IMR-90 (cell line): ENCODE measurements around the gene THAP5. TPM values are rescaled to one million over a fixed set of nuclear protein-coding genes. Genes with fewer than 3 reads are reported as not detected.

Experiments
- ATAC-seq: fragments of 200-7000 bp; cut with Tn5 transposase; 2 replicates; pipeline ENCODE4 v1.9.1; 2020; ENCODE audit warnings: low read depth, mild to moderate bottlenecking, moderate library complexity
- BruUV-seq: library from RNA; stranded (reverse); fragments of 400-500 nt; replicated peaks from 2 replicates; lab custom pipeline; 2021; lab: Mats Ljungman, UMichigan
- CTCF ChIA-PET: fragments of 300-600 bp; formaldehyde crosslinking; extraction: SDS; loops from one replicate; lab custom pipeline; 2021; ENCODE audit warnings: antibody characterized with exemption; lab: Yijun Ruan, JAX
- POLR2A ChIA-PET: fragments of 300-600 bp; sonication (Branson Sonifier 250); formaldehyde crosslinking; loops from one replicate; lab custom pipeline; 2022; ENCODE audit warnings: antibody characterized with exemption; ENCODE audit not compliant: unreplicated experiment; lab: Charles Lee
- DNase-seq: peaks from one replicate; pipeline ENCODE4 v3.0.0; 2013
- H2AFZ ChIP-seq: replicated peaks from 2 replicates; pipeline ENCODE3; 2013; ENCODE audit warnings: low read length, mild to moderate bottlenecking; ENCODE audit not compliant: poor library complexity
- H2AK5ac ChIP-seq: 2 replicates; pipeline ENCODE4 v1.6.1; 2013; ENCODE audit warnings: low read depth, low read length, inconsistent platforms
- H2AK9ac ChIP-seq: replicated peaks from 2 replicates; pipeline ENCODE3; 2013; ENCODE audit warnings: mild to moderate bottlenecking, low read depth, low read length, moderate library complexity; ENCODE audit not compliant: poor library complexity
- H2BK120ac ChIP-seq: 2 replicates; pipeline ENCODE4 v1.6.1; 2013; ENCODE audit warnings: low read depth, low read length, inconsistent platforms
- H2BK15ac ChIP-seq: 3 replicates; pipeline ENCODE4 v1.6.1; 2013; ENCODE audit warnings: low read depth, low read length, inconsistent platforms
- H2BK20ac ChIP-seq: 2 replicates; pipeline ENCODE4 v1.6.1; 2013; ENCODE audit warnings: low read depth, mild to moderate bottlenecking, inconsistent platforms, low read length, moderate library complexity
- H2BK5ac ChIP-seq: 2 replicates; pipeline ENCODE4 v1.6.1; 2013; ENCODE audit warnings: mild to moderate bottlenecking, low read depth, low read length, inconsistent platforms; ENCODE audit not compliant: poor library complexity, severe bottlenecking
- H3K14ac ChIP-seq: replicated peaks from 2 replicates; pipeline ENCODE4 v1.6.1; 2013; ENCODE audit warnings: low read depth, low read length, inconsistent platforms
- H3K18ac ChIP-seq: 2 replicates; pipeline ENCODE4 v1.6.1; 2013; ENCODE audit warnings: low read depth, low read length, control low read depth
- H3K23ac ChIP-seq: 2 replicates; pipeline ENCODE4 v1.6.1; 2013; ENCODE audit warnings: low read depth, low read length, inconsistent platforms
- H3K27ac ChIP-seq: 2 replicates; pipeline ENCODE4 v1.5.1; 2013; ENCODE audit warnings: mild to moderate bottlenecking, control low read depth, low read length; ENCODE audit not compliant: insufficient read depth
- H3K27me3 ChIP-seq: 2 replicates; pipeline ENCODE4 v1.6.1; 2013; ENCODE audit warnings: low read length; ENCODE audit not compliant: control insufficient read depth, insufficient read depth
- H3K36me3 ChIP-seq: 2 replicates; pipeline ENCODE4 v1.6.1; 2013; ENCODE audit warnings: low read length, mixed read lengths; ENCODE audit not compliant: control insufficient read depth, insufficient read depth
- H3K4ac ChIP-seq: 2 replicates; pipeline ENCODE4 v1.6.1; 2013; ENCODE audit warnings: low read depth, low read length, inconsistent platforms
- H3K4me1 ChIP-seq: 2 replicates; pipeline ENCODE4 v1.6.1; 2013; ENCODE audit warnings: low read length, mixed read lengths; ENCODE audit not compliant: control insufficient read depth, insufficient read depth
- H3K4me2 ChIP-seq: 2 replicates; pipeline ENCODE4 v1.6.1; 2013; ENCODE audit warnings: low read depth, mild to moderate bottlenecking, control low read depth, low read length, moderate library complexity
- H3K4me3 ChIP-seq: 2 replicates; pipeline ENCODE4 v1.5.1; 2013; ENCODE audit warnings: low read depth, mild to moderate bottlenecking, control low read depth, low read length, moderate library complexity; ENCODE audit not compliant: insufficient read depth
- H3K56ac ChIP-seq: 2 replicates; pipeline ENCODE4 v1.6.1; 2013; ENCODE audit warnings: low read length, inconsistent platforms; ENCODE audit not compliant: insufficient read depth; ENCODE audit errors: extremely low read depth
- H3K79me1 ChIP-seq, 2 experiments: 2 replicates each; pipeline ENCODE4 v1.6.1; 2013; ENCODE audit warnings: low read length in 2 of 2, inconsistent platforms in 1 of 2, low read depth in 1 of 2
- H3K9ac ChIP-seq: 2 replicates; pipeline ENCODE4 v1.6.1; 2013; ENCODE audit warnings: low read depth, low read length, control low read depth
- H3K9me1 ChIP-seq: 2 replicates; pipeline ENCODE4 v1.6.1; 2013; ENCODE audit warnings: low read length, inconsistent platforms; ENCODE audit not compliant: insufficient read depth
- H3K9me3 ChIP-seq: 2 replicates; pipeline ENCODE4 v1.6.1; 2013; ENCODE audit warnings: low read length; ENCODE audit not compliant: control insufficient read depth, insufficient read depth
- H4K20me1 ChIP-seq: 2 replicates; pipeline ENCODE4 v1.6.1; 2013; ENCODE audit warnings: low read length, inconsistent platforms; ENCODE audit not compliant: insufficient read depth
- H4K5ac ChIP-seq: 2 replicates; pipeline ENCODE4 v1.6.1; 2013; ENCODE audit warnings: mild to moderate bottlenecking, low read depth, low read length, control low read depth
- H4K8ac ChIP-seq, 2 experiments: 2 replicates each; pipeline ENCODE4 v1.6.1; 2013; ENCODE audit warnings: low read depth in 2 of 2, low read length in 2 of 2, control low read depth in 1 of 2, inconsistent platforms in 1 of 2
- H4K91ac ChIP-seq: 2 replicates; pipeline ENCODE4 v1.6.1; 2013; ENCODE audit warnings: low read depth, low read length, inconsistent platforms; ENCODE audit not compliant: insufficient read depth
- BHLHE40 ChIP-seq: fragments of 150-350 bp; IDR thresholded peaks from 2 replicates; pipeline ENCODE4 v1.6.1; 2016; ENCODE audit warnings: mild to moderate bottlenecking, low read depth, low read length
- CEBPB ChIP-seq: IDR thresholded peaks from 2 replicates; pipeline ENCODE4 v1.6.1; 2012; ENCODE audit warnings: low read depth, low read length, improper control_type of control experiment
- FOS ChIP-seq: fragments of 150-350 bp; IDR thresholded peaks from 2 replicates; pipeline ENCODE4 v1.6.1; 2016; ENCODE audit warnings: low read depth, low read length
- MAFK ChIP-seq: IDR thresholded peaks from 2 replicates; pipeline ENCODE4 v1.6.1; 2012; ENCODE audit warnings: low read depth, low read length, improper control_type of control experiment
- MXI1 ChIP-seq: IDR thresholded peaks from 2 replicates; pipeline ENCODE4 v1.6.1; 2012; ENCODE audit warnings: low read depth, mild to moderate bottlenecking, low read length, moderate library complexity, borderline replicate concordance
- SMC3 ChIP-seq: fragments of 150-350 bp; IDR thresholded peaks from 2 replicates; pipeline ENCODE4 v1.6.1; 2016; ENCODE audit warnings: low read depth, mild to moderate bottlenecking, antibody characterized with exemption, low read length, moderate library complexity
- WGBS, 2 experiments: methylation state at CpG; one replicate each; pipeline versions ENCODE4 v1.1.5 to v1.1.7; 2013; ENCODE audit warnings: missing lambda C conversion rate in 2 of 2; ENCODE audit not compliant: insufficient read length in 1 of 2; ENCODE audit errors: extremely low coverage in 2 of 2; 5-methylcytosine and 5-hydroxymethylcytosine counted together
- dilution Hi-C: fragments of 300-500 bp; cut with HindIII; formaldehyde crosslinking; loops from one replicate; pipeline ENCODE4 v1.14.3; 2018; ENCODE audit warnings: low sequenced_read_pairs; ENCODE audit not compliant: unreplicated experiment
- in situ Hi-C: fragments of 300-500 bp; cut with MboI; formaldehyde crosslinking; loops from 3 replicates; pipeline ENCODE4 v1.14.3; 2019; ENCODE audit warnings: low sequenced_read_pairs, inconsistent platforms, mixed read lengths
- intact Hi-C: fragments of 100-400 bp; cut with micrococcal nuclease; formaldehyde crosslinking; loops from 2 replicates; pipeline ENCODE4 v1.10.0; 2022
- polyA plus RNA-seq, 3 experiments: library from polyadenylated mRNA; depleted of rRNA; stranded (reverse); fragments of >200 nt; gene quantifications; 2 replicates each; pipeline ENCODE4 v1.2.3, GENCODE V29; 2012; ENCODE audit warnings: low replicate concordance in 1 of 3
- total RNA-seq: library from RNA; depleted of rRNA; stranded (reverse); fragments of >200 nt; gene quantifications from 2 replicates; pipeline ENCODE4 v1.2.3, GENCODE V29; 2012
- TF ChIP-seq, protein P1 (sequence below): conservative IDR thresholded peaks from 2 replicates; pipeline ENCODE4 v1.5.1; 2012; ENCODE audit warnings: mild to moderate bottlenecking, low read depth, low read length, improper control_type of control experiment
- TF ChIP-seq, protein P2 (sequence below): fragments of 150-350 bp; IDR thresholded peaks from 2 replicates; pipeline ENCODE4 v1.6.1; 2016; ENCODE audit warnings: low read depth, mild to moderate bottlenecking, low read length, moderate library complexity, borderline replicate concordance
- TF ChIP-seq, protein P3 (sequence below): fragments of 150-350 bp; IDR thresholded peaks from 2 replicates; pipeline ENCODE4 v1.6.1; 2017; ENCODE audit warnings: mild to moderate bottlenecking, antibody characterized with exemption, low read length, low read depth

Gene THAP5
- total and polyA plus RNA-seq, 2 of the 4 experiments (the other 2 are of a cell fraction): 6.7 to 23.7 TPM

DNA sequence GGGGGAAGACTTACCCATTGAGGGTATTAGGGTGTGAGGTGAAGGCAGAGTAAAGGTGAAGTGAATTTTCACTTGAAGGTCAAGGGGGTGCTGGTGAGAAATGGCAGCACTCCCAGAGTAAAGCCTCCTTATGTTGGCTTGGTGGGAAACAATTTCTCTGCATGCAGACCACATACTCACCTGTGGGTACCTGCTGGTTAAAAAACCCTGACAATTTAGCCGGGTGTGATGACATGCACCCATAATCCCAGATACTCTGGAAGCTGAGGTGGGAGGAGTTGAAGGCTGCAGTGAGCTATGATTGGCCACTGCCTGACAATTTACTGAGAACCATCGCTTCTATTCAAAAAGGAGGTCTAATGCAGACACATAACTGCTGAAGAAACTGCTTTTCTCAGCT lies 5.7 kb upstream of the THAP5 start:
- no peak overlapping the region for H3K4me2 ChIP-seq
- H3K4me3 ChIP-seq: no peak overlapping the region
- WGBS, 2 experiments: no CpG with 5 or more reads among the region's 2 CpGs
- H3K14ac ChIP-seq: no peak overlapping the region
- H4K20me1 ChIP-seq: no peaks in the 10 kb centered on the region
- no TSS peak for BruUV-seq
- no peak overlapping the region for H3K56ac ChIP-seq
- H3K27me3 ChIP-seq: no peaks in the 10 kb centered on the region
- ChIA-PET POLR2A (no interaction called here), CTCF (no interaction called here)
- intact Hi-C loops: no loop called here
- H2BK15ac ChIP-seq: no peak overlapping the region
- H4K5ac ChIP-seq: no peak overlapping the region
- dilution Hi-C loops: no loop called here
- H3K27ac ChIP-seq: no peak overlapping the region
- no peak overlapping the region for H4K91ac ChIP-seq
- H2AK9ac ChIP-seq: no peak overlapping the region
- no peak overlapping the region for H2AFZ ChIP-seq
- TF ChIP-seq MXI1: no peak
- TF ChIP-seq, protein P1, sequence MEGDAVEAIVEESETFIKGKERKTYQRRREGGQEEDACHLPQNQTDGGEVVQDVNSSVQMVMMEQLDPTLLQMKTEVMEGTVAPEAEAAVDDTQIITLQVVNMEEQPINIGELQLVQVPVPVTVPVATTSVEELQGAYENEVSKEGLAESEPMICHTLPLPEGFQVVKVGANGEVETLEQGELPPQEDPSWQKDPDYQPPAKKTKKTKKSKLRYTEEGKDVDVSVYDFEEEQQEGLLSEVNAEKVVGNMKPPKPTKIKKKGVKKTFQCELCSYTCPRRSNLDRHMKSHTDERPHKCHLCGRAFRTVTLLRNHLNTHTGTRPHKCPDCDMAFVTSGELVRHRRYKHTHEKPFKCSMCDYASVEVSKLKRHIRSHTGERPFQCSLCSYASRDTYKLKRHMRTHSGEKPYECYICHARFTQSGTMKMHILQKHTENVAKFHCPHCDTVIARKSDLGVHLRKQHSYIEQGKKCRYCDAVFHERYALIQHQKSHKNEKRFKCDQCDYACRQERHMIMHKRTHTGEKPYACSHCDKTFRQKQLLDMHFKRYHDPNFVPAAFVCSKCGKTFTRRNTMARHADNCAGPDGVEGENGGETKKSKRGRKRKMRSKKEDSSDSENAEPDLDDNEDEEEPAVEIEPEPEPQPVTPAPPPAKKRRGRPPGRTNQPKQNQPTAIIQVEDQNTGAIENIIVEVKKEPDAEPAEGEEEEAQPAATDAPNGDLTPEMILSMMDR: no peak
- TF ChIP-seq, protein P2, sequence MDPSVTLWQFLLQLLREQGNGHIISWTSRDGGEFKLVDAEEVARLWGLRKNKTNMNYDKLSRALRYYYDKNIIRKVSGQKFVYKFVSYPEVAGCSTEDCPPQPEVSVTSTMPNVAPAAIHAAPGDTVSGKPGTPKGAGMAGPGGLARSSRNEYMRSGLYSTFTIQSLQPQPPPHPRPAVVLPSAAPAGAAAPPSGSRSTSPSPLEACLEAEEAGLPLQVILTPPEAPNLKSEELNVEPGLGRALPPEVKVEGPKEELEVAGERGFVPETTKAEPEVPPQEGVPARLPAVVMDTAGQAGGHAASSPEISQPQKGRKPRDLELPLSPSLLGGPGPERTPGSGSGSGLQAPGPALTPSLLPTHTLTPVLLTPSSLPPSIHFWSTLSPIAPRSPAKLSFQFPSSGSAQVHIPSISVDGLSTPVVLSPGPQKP: no peak
- TF ChIP-seq FOS: no peak
- TF ChIP-seq CEBPB: no peak
- TF ChIP-seq SMC3: no peak
- TF ChIP-seq, protein P3, sequence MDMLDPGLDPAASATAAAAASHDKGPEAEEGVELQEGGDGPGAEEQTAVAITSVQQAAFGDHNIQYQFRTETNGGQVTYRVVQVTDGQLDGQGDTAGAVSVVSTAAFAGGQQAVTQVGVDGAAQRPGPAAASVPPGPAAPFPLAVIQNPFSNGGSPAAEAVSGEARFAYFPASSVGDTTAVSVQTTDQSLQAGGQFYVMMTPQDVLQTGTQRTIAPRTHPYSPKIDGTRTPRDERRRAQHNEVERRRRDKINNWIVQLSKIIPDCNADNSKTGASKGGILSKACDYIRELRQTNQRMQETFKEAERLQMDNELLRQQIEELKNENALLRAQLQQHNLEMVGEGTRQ: no peak
- no peak for TF ChIP-seq BHLHE40
- no peak for TF ChIP-seq MAFK
- H3K36me3 ChIP-seq: peaks cover 5% of the 10 kb centered on the region
- no peak overlapping the region for H2BK5ac ChIP-seq
- peaks cover 0 to 5% of the 10 kb centered on the region in 2 experiments; a peak in 1 of 4 replicates for H3K79me1 ChIP-seq
- no peaks in the 10 kb centered on the region; the same call in 1 of the 2 replicates for H3K9me1 ChIP-seq
- no peak overlapping the region for H3K23ac ChIP-seq
- H3K9me3 ChIP-seq: peaks cover 3% of the 10 kb centered on the region; the same call in 1 of the 2 replicates
- in situ Hi-C loops: no loop called here
- H4K8ac ChIP-seq: no peak overlapping the region
- no peak overlapping the region for H2AK5ac ChIP-seq
- H2BK20ac ChIP-seq: no peak overlapping the region
- H3K4me1 ChIP-seq: no peaks in the 10 kb centered on the region
- no peak overlapping the region for H3K9ac ChIP-seq
- H3K18ac ChIP-seq: no peak overlapping the region
- H2BK120ac ChIP-seq: no peak overlapping the region
- DNase-seq: no peak
- no peak overlapping the region for H3K4ac ChIP-seq
- ATAC-seq: no peak
